Left lung (tissue), 10 donors: ENCODE results near the gene DDX59. TPM values are rescaled to one million over a fixed set of nuclear protein-coding genes. Genes with fewer than 3 reads are reported as not detected.
A peak's percentile ranks its signal among the peaks of the same experiment; 100 is the strongest.

Source experiments
- ATAC-seq: fragments of 200-7000 bp; cut with Tn5 transposase; one replicate; pipeline ENCODE4 v1.9.1; 2020; ENCODE audit warnings: moderate library complexity
- DNase-seq, 4 donors: peaks; one replicate each; pipeline ENCODE4 v3.0.0-alpha.2; 2013 to 2020
- H3K27ac ChIP-seq, 2 donors: fragments of 200-600 bp; sonication (generic) in 1 of 2; one replicate each; pipeline versions ENCODE4 v1.5.0 to v1.8.0; 2020 to 2021
- H3K27me3 ChIP-seq, 2 donors: fragments of 200-600 bp; sonication (generic) in 1 of 2; one replicate each; pipeline versions ENCODE4 v1.5.0 to v1.8.0; 2020 to 2021
- H3K36me3 ChIP-seq, 2 donors: fragments of 200-600 bp; sonication (generic) in 1 of 2; one replicate each; pipeline versions ENCODE4 v1.5.0 to v1.8.0; 2020 to 2021
- H3K4me1 ChIP-seq, 2 donors: fragments of 200-600 bp; one replicate each; pipeline ENCODE4 v1.8.0; 2021
- H3K4me3 ChIP-seq, 2 donors: fragments of 200-600 bp; sonication (generic) in 1 of 2; one replicate each; pipeline versions ENCODE4 v1.5.0 to v1.8.0; 2020 to 2021; ENCODE audit warnings: mild to moderate bottlenecking in 1 of 2
- H3K9me3 ChIP-seq, 2 donors: fragments of 200-600 bp; sonication (generic) in 1 of 2; one replicate each; pipeline versions ENCODE4 v1.5.0 to v1.8.0; 2020 to 2021
- CTCF ChIP-seq, 2 donors: fragments of 200-600 bp; sonication (generic) in 1 of 2; IDR thresholded peaks; one replicate each; pipeline versions ENCODE4 v1.5.0 to v1.8.0; 2021; ENCODE audit warnings: antibody characterized with exemption in 2 of 2
- intact Hi-C, 2 donors: fragments of 100-400 bp; cut with DNase I; formaldehyde crosslinking; loops; one replicate each; pipeline versions ENCODE4 v1.11.2 to v1.14.2; 2022
- polyA plus RNA-seq, 6 donors: library from polyadenylated mRNA; unstranded; fragments of 120-200 nt; gene quantifications; one replicate each; pipeline ENCODE4 v1.2.1, GENCODE V29; 2013; ENCODE audit not compliant: insufficient read length in 6 of 6
- total RNA-seq, 2 donors: library from RNA; stranded (reverse); fragmentation: NEBNext Ultra II Directional; extraction: Animal tissue kit (Norgen Biotek cat#: 25700); gene quantifications; one replicate each; pipeline ENCODE4 v1.2.1, GENCODE V29; 2021
- donor health status: DM: no; HTN: yes; CAD: no.
- donor health status: DM: no; HTN: no; CAD: no.

DDX59 gene
- total and polyA plus RNA-seq, 8 donors, result 15.4 to 36.4 (median 31.3) TPM

DNA sequence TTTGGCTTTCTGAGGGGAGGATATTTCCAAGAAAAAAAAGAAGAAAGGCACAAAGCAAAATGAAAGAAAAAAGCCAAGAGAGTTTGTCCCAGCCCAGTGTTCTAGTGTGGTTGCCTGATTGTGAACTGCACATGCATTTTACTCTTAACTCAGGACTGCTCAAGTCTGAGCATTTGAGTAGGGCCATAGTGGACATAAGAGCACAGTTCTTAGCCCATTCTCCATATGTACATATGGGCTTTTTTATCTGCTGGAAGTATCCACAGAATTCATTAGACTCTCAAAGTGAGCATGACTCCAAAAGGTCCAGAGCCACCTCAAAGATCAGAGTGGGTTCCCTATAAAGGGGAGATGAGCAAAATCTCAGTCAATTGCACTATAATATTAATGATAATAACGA lies 13.6 kb upstream of the DDX59 start:
- H3K36me3 ChIP-seq, result no peaks in the 10 kb centered on the region
- DNase-seq (no peak), ATAC-seq (no peak)
- no peak overlapping the region for H3K27ac ChIP-seq
- TF ChIP-seq CTCF (IDR thresholded peaks at IDR 0.05), result no peak
- intact Hi-C loops, result no loop called here
- H3K4me3 ChIP-seq, result no peak overlapping the region
- H3K4me1 ChIP-seq, result no peaks in the 10 kb centered on the region
- H3K27me3 ChIP-seq, result no peaks in the 10 kb centered on the region
- H3K9me3 ChIP-seq, result no peaks in the 10 kb centered on the region

- Histone ChIP-seq H3K27me3 (no peaks in the 10 kb centered on the region), H3K4me1 (no peaks in the 10 kb centered on the region), H3K36me3 (no peaks in the 10 kb centered on the region), H3K27ac (no peak overlapping the region), H3K4me3 (no peak overlapping the region), H3K9me3 (no peaks in the 10 kb centered on the region)
- TF ChIP-seq CTCF (IDR thresholded peaks at IDR 0.05), result no peak
- DNase-seq, result no peak
- intact Hi-C loops, result no loop called here
- peak; percentile 89 for ATAC-seq
Measured at GRCh38 chr1:200681231-200681630, 11.5 kb upstream of the DDX59 start.

DNA sequence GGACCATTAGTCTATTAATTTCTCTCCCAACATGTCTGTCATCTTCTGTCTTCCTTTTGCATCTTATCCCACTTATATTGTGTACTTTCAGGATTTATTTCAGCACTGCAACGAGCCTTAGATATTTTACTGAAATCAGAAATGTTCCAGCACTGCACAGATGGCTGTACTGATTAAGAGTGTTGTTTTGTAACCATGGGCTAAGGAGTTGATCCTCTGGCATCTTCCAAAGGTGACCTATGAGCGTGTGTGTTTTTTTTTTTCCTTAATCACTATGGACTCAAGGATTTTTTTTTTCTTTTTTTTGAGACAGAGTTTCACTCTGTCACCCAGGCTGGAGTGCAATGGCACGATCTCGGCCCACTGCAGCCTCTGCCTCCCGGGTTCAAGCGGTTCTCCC lies 7.1 kb upstream of the DDX59 start:
- no peaks in the 10 kb centered on the region for H3K9me3 ChIP-seq
- intact Hi-C loops, result no loop called here

GRCh38 chr1:200675588-200675852 lies 5.8 kb upstream of the DDX59 start:
- intact Hi-C loops, result no loop called here
- no peak for TF ChIP-seq CTCF (IDR thresholded peaks at IDR 0.05)
- no peaks in the 10 kb centered on the region for H3K9me3 ChIP-seq
- no peak for DNase-seq
- no peaks in the 10 kb centered on the region for H3K36me3 ChIP-seq
- no peaks in the 10 kb centered on the region for H3K27me3 ChIP-seq
- H3K27ac ChIP-seq, result no peak overlapping the region
- no peak overlapping the region for H3K4me3 ChIP-seq
- H3K4me1 ChIP-seq, result peaks cover 0 to 11% of the 10 kb centered on the region in 2 donors
- ATAC-seq, result no peak

More for the DNA sequence above, 7.1 kb upstream of the DDX59 start:
- ATAC-seq (no peak), DNase-seq (no peak)
- Histone ChIP-seq H3K27me3 (no peaks in the 10 kb centered on the region), H3K4me1 (no peaks in the 10 kb centered on the region), H3K36me3 (no peaks in the 10 kb centered on the region), H3K4me3 (no peak overlapping the region), H3K27ac (no peak overlapping the region)
- TF ChIP-seq CTCF (IDR thresholded peaks at IDR 0.05), result no peak

- no peak overlapping the region for H3K27ac ChIP-seq
- intact Hi-C loops, result no loop called here
- no peaks in the 10 kb centered on the region for H3K9me3 ChIP-seq
- ATAC-seq (no peak), DNase-seq (no peak)
- peaks cover 0 to 12% of the 10 kb centered on the region in 2 donors for H3K4me1 ChIP-seq
- H3K27me3 ChIP-seq, result no peaks in the 10 kb centered on the region
- TF ChIP-seq CTCF (IDR thresholded peaks at IDR 0.05), result no peak
- H3K4me3 ChIP-seq, result no peak overlapping the region
- no peaks in the 10 kb centered on the region for H3K36me3 ChIP-seq
Measured at GRCh38 chr1:200674838-200675587, 5.3 kb upstream of the DDX59 start.
